CD4-positive, alpha-beta T cell (primary cell): ENCODE measurements around the gene PHF2. TPM values are rescaled to one million over a fixed set of nuclear protein-coding genes. Genes with fewer than 3 reads are reported as not detected.

Experiments used
- ATAC-seq: fragments of 200-7000 bp; cut with Tn5 transposase; one replicate; pipeline ENCODE4 v1.10.0; 2022; ENCODE audit warnings: mild to moderate bottlenecking; ENCODE audit not compliant: poor library complexity
- CTCF ChIA-PET: fragments of 350-600 bp; sonication (Branson Sonifier 250); formaldehyde crosslinking; loops from one replicate; lab custom pipeline; 2021; ENCODE audit warnings: antibody characterized with exemption, inconsistent platforms; lab: Charles Lee
- POLR2A ChIA-PET: fragments of 350-600 bp; sonication (Branson Sonifier 250); formaldehyde crosslinking; loops from one replicate; lab custom pipeline; 2021; ENCODE audit warnings: antibody characterized with exemption, inconsistent platforms; lab: Charles Lee
- DNase-seq, 14 experiments: peaks; one replicate each; pipeline ENCODE4 v3.0.0-alpha.2; 2013 to 2020; ENCODE audit warnings: mixed read lengths in 2 of 14
- H3K27ac ChIP-seq, 2 donors: one replicate each; pipeline versions ENCODE4 v1.5.1 to v1.7.0; 2013; ENCODE audit warnings: low read length in 2 of 2, low read depth in 1 of 2, mild to moderate bottlenecking in 1 of 2
- H3K27me3 ChIP-seq, 2 experiments: 1 replicate in 1 of 2; 2 replicates in 1 of 2; pipeline versions ENCODE4 v1.6.1 to v1.7.0; 2013; ENCODE audit warnings: low read length in 2 of 2, control low read depth in 1 of 2, mild to moderate bottlenecking in 1 of 2, moderate library complexity in 1 of 2; ENCODE audit not compliant: insufficient read depth in 2 of 2, control insufficient read depth in 1 of 2
- H3K36me3 ChIP-seq: one replicate; pipeline ENCODE4 v1.6.1; 2013; ENCODE audit warnings: low read length, control low read depth; ENCODE audit not compliant: insufficient read depth
- H3K4me1 ChIP-seq: one replicate; pipeline ENCODE4 v1.6.1; 2013; ENCODE audit warnings: low read length, control low read depth; ENCODE audit not compliant: insufficient read depth
- H3K4me3 ChIP-seq: one replicate; pipeline ENCODE4 v1.5.1; 2013; ENCODE audit warnings: mild to moderate bottlenecking, low read length, moderate library complexity
- H3K9me3 ChIP-seq, 2 experiments: 1 replicate in 1 of 2; 2 replicates in 1 of 2; pipeline versions ENCODE4 v1.6.1 to v1.7.0; 2013; ENCODE audit warnings: low read length in 2 of 2, mild to moderate bottlenecking in 2 of 2, control low read depth in 1 of 2, moderate library complexity in 1 of 2; ENCODE audit not compliant: control insufficient read depth in 1 of 2, insufficient read depth in 1 of 2
- H3K27ac Mint-ChIP-seq: one replicate; pipeline ENCODE4 v1.8.0; 2020; ENCODE audit warnings: mixed read lengths
- H3K27me3 Mint-ChIP-seq: one replicate; pipeline ENCODE4 v1.8.0; 2021; ENCODE audit warnings: mixed read lengths
- H3K36me3 Mint-ChIP-seq: one replicate; pipeline ENCODE4 v1.8.0; 2021; ENCODE audit warnings: low read depth, mixed read lengths
- H3K4me1 Mint-ChIP-seq: one replicate; pipeline ENCODE4 v1.8.0; 2021; ENCODE audit warnings: low read depth, mixed read lengths
- H3K4me3 Mint-ChIP-seq: one replicate; pipeline ENCODE4 v1.8.0; 2020; ENCODE audit warnings: mild to moderate bottlenecking, mixed read lengths
- H3K9me3 Mint-ChIP-seq: one replicate; pipeline ENCODE4 v1.8.0; 2020; ENCODE audit warnings: mixed read lengths
- CTCF ChIP-seq: fragments of 200-600 bp; IDR thresholded peaks from one replicate; pipeline ENCODE4 v1.8.0; 2022; ENCODE audit warnings: antibody characterized with exemption, mild to moderate bottlenecking
- intact Hi-C, 2 experiments: fragments of 100-400 bp; cut with DNase I in 1 of 2; cut with micrococcal nuclease in 1 of 2; formaldehyde crosslinking; loops; one replicate each; pipeline versions ENCODE4 v1.15.1 to v1.9.0; 2023 to 2025; cut with DNase I, micrococcal nuclease
- total RNA-seq, 174 experiments: library from RNA in 2 of 174; stranded (reverse) in 2 of 174; gene quantifications; one replicate each; pipeline ENCODE4 v1.2.3 and lab custom pipeline; 2021 to 2026

Gene PHF2
- total RNA-seq, 2 experiments from 2014 or later, result 27.3 to 28.8 TPM

DNA sequence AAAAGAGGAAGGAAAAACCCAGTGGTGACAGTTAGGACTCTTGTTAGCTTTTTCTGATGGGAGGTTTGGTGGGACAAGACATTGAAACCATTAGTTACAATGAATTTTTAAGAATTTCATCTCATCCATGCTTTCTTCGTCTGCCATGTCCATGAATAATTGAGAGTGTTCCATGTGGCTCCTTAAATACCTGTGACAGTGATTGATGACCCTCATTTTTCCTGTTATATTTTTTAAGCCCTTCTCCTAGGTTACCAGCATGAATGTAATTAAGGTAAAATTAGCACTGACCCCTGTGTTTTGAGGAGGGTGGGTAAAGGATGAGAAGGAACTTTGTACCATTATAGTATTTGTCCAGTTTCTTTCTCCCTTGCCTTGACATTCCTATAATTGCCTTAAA, 23.5 kb upstream of the PHF2 start:
- CTCF ChIA-PET, result interaction anchor here (0.6 to 1.7 kb wide), 2 partner anchors 13 to 75 kb away, joined by 3 to 9 read pairs; no protein-coding TSS in a partner anchor
- Histone ChIP-seq H3K9me3 (no peaks in the 10 kb centered on the region), H3K4me3 (no peak overlapping the region), H3K27me3 (no peaks in the 10 kb centered on the region), H3K36me3 (peaks cover 65% of the 10 kb centered on the region), H3K27ac (no peak overlapping the region), H3K4me1 (no peaks in the 10 kb centered on the region)
- Mint-ChIP-seq H3K27ac (no peak overlapping the region), H3K4me3 (no peak overlapping the region), H3K4me1 (no peaks in the 10 kb centered on the region), H3K36me3 (peaks cover 84% of the 10 kb centered on the region), H3K9me3 (no peaks in the 10 kb centered on the region), H3K27me3 (no peaks in the 10 kb centered on the region)
- intact Hi-C loops, result no loop called here
- POLR2A ChIA-PET, result no interaction called here
- TF ChIP-seq CTCF, result no peak
- ATAC-seq (no peak), DNase-seq (no peak)

GRCh38 chr9:93555370-93555769, 21.0 kb upstream of the PHF2 start:
- no peak for TF ChIP-seq CTCF
- H3K27ac ChIP-seq, result no peak overlapping the region
- H3K27ac Mint-ChIP-seq, result no peak overlapping the region
- no peaks in the 10 kb centered on the region for H3K4me1 ChIP-seq
- ChIA-PET CTCF (interaction anchor here (1.0 to 1.1 kb wide), 2 partner anchors 11 to 119 kb away, joined by 3 to 6 read pairs; no protein-coding TSS in a partner anchor), POLR2A (no interaction called here)
- peaks cover 91% of the 10 kb centered on the region for H3K36me3 Mint-ChIP-seq
- intact Hi-C loops, result no loop called here
- no peaks in the 10 kb centered on the region for H3K4me1 Mint-ChIP-seq
- no peaks in the 10 kb centered on the region for H3K27me3 Mint-ChIP-seq
- peaks cover 71% of the 10 kb centered on the region for H3K36me3 ChIP-seq
- H3K4me3 Mint-ChIP-seq, result no peak overlapping the region
- ATAC-seq (no peak), DNase-seq (no peak)
- H3K9me3 Mint-ChIP-seq, result no peaks in the 10 kb centered on the region
- H3K9me3 ChIP-seq, result no peaks in the 10 kb centered on the region
- H3K27me3 ChIP-seq, result no peaks in the 10 kb centered on the region
- H3K4me3 ChIP-seq, result no peak overlapping the region

- no peak overlapping the region for H3K27ac ChIP-seq
- no peak overlapping the region for H3K4me3 ChIP-seq
- H3K27me3 Mint-ChIP-seq, result no peaks in the 10 kb centered on the region
- no peak overlapping the region for H3K4me3 Mint-ChIP-seq
- ATAC-seq (no peak), DNase-seq (no peak)
- no peak for TF ChIP-seq CTCF
- no peaks in the 10 kb centered on the region for H3K9me3 Mint-ChIP-seq
- no peaks in the 10 kb centered on the region for H3K4me1 Mint-ChIP-seq
- H3K27ac Mint-ChIP-seq, result no peak overlapping the region
- H3K4me1 ChIP-seq, result no peaks in the 10 kb centered on the region
- H3K27me3 ChIP-seq, result no peaks in the 10 kb centered on the region
- POLR2A ChIA-PET, result interaction anchor here (1.9 kb wide), 1 partner anchor 9 kb away, joined by 11 read pairs; no protein-coding TSS in a partner anchor
- H3K36me3 Mint-ChIP-seq, result peaks cover 84% of the 10 kb centered on the region
- intact Hi-C loops, result no loop called here
- H3K9me3 ChIP-seq, result no peaks in the 10 kb centered on the region
- CTCF ChIA-PET, result interaction anchor here (1.6 kb wide), 1 partner anchor 9 kb away, joined by 13 read pairs; no protein-coding TSS in a partner anchor
- H3K36me3 ChIP-seq, result peaks cover 69% of the 10 kb centered on the region
Observed at GRCh38 chr9:93557366-93558137, 18.8 kb upstream of the PHF2 start.
